ENCODE data around the gene GOT1. TPM values are rescaled to one million over a fixed set of nuclear protein-coding genes. Genes with fewer than 3 reads are reported as not detected.

GOT1 gene
- total RNA-seq, 4 donors from 2014 or later = 91.4 to 215 (median 135) TPM

DNA sequence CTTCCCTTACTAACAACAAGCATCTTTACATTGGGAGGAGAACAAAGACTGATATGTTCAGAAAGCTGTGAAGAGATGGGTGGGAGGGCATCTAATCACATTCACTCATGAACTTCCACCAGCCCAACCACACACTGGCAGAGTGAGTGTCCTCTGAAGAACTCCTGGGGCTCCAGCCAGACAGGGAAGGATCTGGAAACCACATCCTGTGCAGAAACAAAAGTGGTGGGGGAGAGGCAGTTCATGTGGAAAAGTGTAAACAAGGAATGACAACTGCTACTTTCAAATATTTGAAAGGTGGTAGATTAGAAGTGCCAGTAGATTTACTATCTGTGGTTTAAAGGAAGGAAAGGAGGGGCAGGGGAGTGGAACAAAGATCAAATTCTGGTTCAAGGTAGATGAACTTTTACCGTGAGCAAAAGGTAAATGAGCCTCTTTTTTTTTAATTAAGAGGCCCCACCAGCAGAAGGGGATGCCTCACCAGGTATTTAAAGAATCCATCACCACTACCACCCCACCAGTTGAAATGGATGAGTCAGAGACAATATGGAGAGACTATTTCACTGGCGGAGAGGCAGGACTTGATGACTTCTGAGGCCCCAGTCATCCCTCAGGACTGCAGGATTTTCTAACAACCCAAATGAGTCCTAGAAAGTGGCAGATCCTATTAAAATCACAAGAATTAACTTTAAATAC, 34.5 kb downstream of the GOT1 start:
- Histone ChIP-seq H3K4me1 (peaks cover 21 to 24% of the 10 kb centered on the region in 2 donors), H3K27ac (peak overlapping the region; percentile 2 to 63 (median 48)), H3K4me3 (no peak overlapping the region), H3K27me3 (no peaks in the 10 kb centered on the region), H3K36me3 (peaks cover 3 to 39% of the 10 kb centered on the region in 2 donors), H3K9me3 (no peaks in the 10 kb centered on the region)
- intact Hi-C loops (cut with DNase I; ENCODE audit: low total_unique reads) = no loop called here
- in situ Hi-C loops (cut with MboI; ENCODE audit: low sequenced_read_pairs in 4 of 4) = loop anchor here in 3 of 4 donors (10.0 kb wide), 1 partner anchor 219 kb away; no protein-coding TSS in a partner anchor
- DNase-seq (no peak), ATAC-seq (no peak)
- no peak for TF ChIP-seq POLR2A (IDR thresholded peaks at IDR 0.05)
- TF ChIP-seq, protein P1, sequence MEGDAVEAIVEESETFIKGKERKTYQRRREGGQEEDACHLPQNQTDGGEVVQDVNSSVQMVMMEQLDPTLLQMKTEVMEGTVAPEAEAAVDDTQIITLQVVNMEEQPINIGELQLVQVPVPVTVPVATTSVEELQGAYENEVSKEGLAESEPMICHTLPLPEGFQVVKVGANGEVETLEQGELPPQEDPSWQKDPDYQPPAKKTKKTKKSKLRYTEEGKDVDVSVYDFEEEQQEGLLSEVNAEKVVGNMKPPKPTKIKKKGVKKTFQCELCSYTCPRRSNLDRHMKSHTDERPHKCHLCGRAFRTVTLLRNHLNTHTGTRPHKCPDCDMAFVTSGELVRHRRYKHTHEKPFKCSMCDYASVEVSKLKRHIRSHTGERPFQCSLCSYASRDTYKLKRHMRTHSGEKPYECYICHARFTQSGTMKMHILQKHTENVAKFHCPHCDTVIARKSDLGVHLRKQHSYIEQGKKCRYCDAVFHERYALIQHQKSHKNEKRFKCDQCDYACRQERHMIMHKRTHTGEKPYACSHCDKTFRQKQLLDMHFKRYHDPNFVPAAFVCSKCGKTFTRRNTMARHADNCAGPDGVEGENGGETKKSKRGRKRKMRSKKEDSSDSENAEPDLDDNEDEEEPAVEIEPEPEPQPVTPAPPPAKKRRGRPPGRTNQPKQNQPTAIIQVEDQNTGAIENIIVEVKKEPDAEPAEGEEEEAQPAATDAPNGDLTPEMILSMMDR (IDR thresholded peaks at IDR 0.05 in 4 of 5, conservative IDR thresholded peaks at IDR 0.05 in 1 of 5) = no peak

GRCh38 chr10:99394761-99395386, 35.5 kb downstream of the GOT1 start:
- TF ChIP-seq, protein P1 (IDR thresholded peaks at IDR 0.05 in 4 of 5, conservative IDR thresholded peaks at IDR 0.05 in 1 of 5) = no peak
- no peak for TF ChIP-seq POLR2A (IDR thresholded peaks at IDR 0.05)
- ATAC-seq = peak in 1 of 2 donors; percentile 25
- H3K36me3 ChIP-seq = peaks cover 3 to 28% of the 10 kb centered on the region in 2 donors
- intact Hi-C loops (cut with DNase I; ENCODE audit: low total_unique reads) = loop anchor here (5.0 kb wide), 1 partner anchor 312 kb away; no protein-coding TSS in a partner anchor
- peak overlapping the region; percentile 12 to 63 (median 48) for H3K27ac ChIP-seq
- no peaks in the 10 kb centered on the region for H3K27me3 ChIP-seq
- no peak for DNase-seq
- no peak overlapping the region for H3K4me3 ChIP-seq
- H3K4me1 ChIP-seq = peaks cover 21 to 24% of the 10 kb centered on the region in 2 donors
- no peaks in the 10 kb centered on the region for H3K9me3 ChIP-seq
- in situ Hi-C loops (cut with MboI; ENCODE audit: low sequenced_read_pairs in 4 of 4) = loop anchor here (5.0 to 10.0 kb wide), 2 partner anchors 42 to 220 kb away; no protein-coding TSS in a partner anchor

GRCh38 chr10:99394256-99394655, 36.2 kb downstream of the GOT1 start:
- Histone ChIP-seq H3K4me3 (no peak overlapping the region), H3K27me3 (no peaks in the 10 kb centered on the region), H3K36me3 (peaks cover 3 to 22% of the 10 kb centered on the region in 2 donors), H3K9me3 (no peaks in the 10 kb centered on the region), H3K4me1 (peaks cover 21 to 24% of the 10 kb centered on the region in 2 donors), H3K27ac (peak overlapping the region in 3 of 4 donors; percentile 34 to 63 (median 63))
- DNase-seq (no peak), ATAC-seq (no peak)
- intact Hi-C loops (cut with DNase I; ENCODE audit: low total_unique reads) (loop anchor here (5.0 kb wide), 1 partner anchor 313 kb away; no protein-coding TSS in a partner anchor), in situ Hi-C loops (cut with MboI; ENCODE audit: low sequenced_read_pairs in 4 of 4) (loop anchor here (5.0 to 10.0 kb wide), 2 partner anchors 43 to 221 kb away; no protein-coding TSS in a partner anchor)
- TF ChIP-seq, protein P1 (IDR thresholded peaks at IDR 0.05 in 4 of 5, conservative IDR thresholded peaks at IDR 0.05 in 1 of 5) = no peak
- no peak for TF ChIP-seq POLR2A (IDR thresholded peaks at IDR 0.05)

DNA sequence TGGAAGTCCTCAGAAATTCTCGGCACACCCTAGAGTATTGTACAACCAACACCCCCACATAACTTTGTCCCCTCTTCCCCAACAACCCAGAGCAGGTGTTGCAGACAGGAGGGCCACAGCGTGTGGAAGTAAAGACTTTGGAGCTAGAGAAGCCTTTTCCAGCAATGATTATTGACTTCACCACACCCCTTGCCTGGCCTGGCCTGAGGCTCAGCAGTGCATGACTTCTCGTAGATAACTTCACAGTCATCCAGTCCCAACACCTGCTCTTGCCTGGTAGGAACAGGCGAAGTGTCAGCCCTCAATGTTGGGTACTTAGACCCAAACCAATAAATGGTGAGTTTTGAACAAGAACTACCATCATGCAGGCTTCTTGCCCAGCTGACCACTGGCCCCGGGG, 36.7 kb downstream of the GOT1 start:
- intact Hi-C loops (cut with DNase I; ENCODE audit: low total_unique reads) = loop anchor here (2.0 to 5.0 kb wide), 2 partner anchors 219 to 314 kb away; no protein-coding TSS in a partner anchor
- DNase-seq = no peak
- no peaks in the 10 kb centered on the region for H3K27me3 ChIP-seq
- no peak overlapping the region for H3K4me3 ChIP-seq
- in situ Hi-C loops (cut with MboI; ENCODE audit: low sequenced_read_pairs in 4 of 4) = loop anchor here (5.0 to 10.0 kb wide), 2 partner anchors 44 to 221 kb away; no protein-coding TSS in a partner anchor
- H3K9me3 ChIP-seq = no peaks in the 10 kb centered on the region
- TF ChIP-seq, protein P1 (IDR thresholded peaks at IDR 0.05 in 4 of 5, conservative IDR thresholded peaks at IDR 0.05 in 1 of 5) = no peak
- no peak for TF ChIP-seq POLR2A (IDR thresholded peaks at IDR 0.05)
- peaks cover 21 to 24% of the 10 kb centered on the region in 2 donors for H3K4me1 ChIP-seq
- ATAC-seq = no peak
- H3K27ac ChIP-seq = no peak overlapping the region
- H3K36me3 ChIP-seq = peaks cover under 1 to 17% of the 10 kb centered on the region in 2 donors

Measured in gastrocnemius medialis (tissue), 4 donors.